ENCODE data around the gene SLC22A31.
A peak's percentile ranks its signal among the peaks of the same experiment; 100 is the strongest.
"Not testable (repeated sequence)": the region's sequence is repeated elsewhere in the genome, so short reads cannot be mapped to it uniquely, and the experiment has no call there.

Gene SLC22A31

GRCh38 chr16:89192956-89193575 is 7.3 kb downstream of the SLC22A31 start:
- peak; percentile 75 for DNase-seq (ENCODE audit: low spot score)

- peak; percentile 82 for DNase-seq (ENCODE audit: low spot score)
These were observed 8.0 kb downstream of the SLC22A31 start for GRCh38 chr16:89192186-89192955.

- no peak for DNase-seq (ENCODE audit: low spot score)
These were observed 8.5 kb downstream of the SLC22A31 start for GRCh38 chr16:89191901-89192185.

- DNase-seq (ENCODE audit: low spot score), result no peak
These were observed 9.1 kb downstream of the SLC22A31 start for GRCh38 chr16:89191033-89191900.

GRCh38 chr16:89190150-89190958 is 10.0 kb downstream of the SLC22A31 start:
- DNase-seq (ENCODE audit: low spot score), result no peak

GRCh38 chr16:89189358-89190025 is 10.8 kb downstream of the SLC22A31 start:
- no peak for DNase-seq (ENCODE audit: low spot score)

- DNase-seq (ENCODE audit: low spot score), result not testable (repeated sequence)
These were observed 11.6 kb downstream of the SLC22A31 start for GRCh38 chr16:89188471-89189357.

- peak; percentile 38 for DNase-seq (ENCODE audit: low spot score)
These were observed 12.5 kb downstream of the SLC22A31 start for GRCh38 chr16:89187770-89188392.

GRCh38 chr16:89187032-89187769 is 13.1 kb downstream of the SLC22A31 start:
- peak; percentile 28 for DNase-seq (ENCODE audit: low spot score)

GRCh38 chr16:89186593-89187031 is 13.7 kb downstream of the SLC22A31 start:
- not testable (repeated sequence) for DNase-seq (ENCODE audit: low spot score)

- DNase-seq (ENCODE audit: low spot score), result not testable (repeated sequence)
These were observed 14.3 kb downstream of the SLC22A31 start for GRCh38 chr16:89185887-89186592.

GRCh38 chr16:89184933-89185794 is 15.2 kb downstream of the SLC22A31 start:
- DNase-seq (ENCODE audit: low spot score), result no peak

- no peak for DNase-seq (ENCODE audit: low spot score)
These were observed 15.7 kb downstream of the SLC22A31 start for GRCh38 chr16:89184677-89184932.

GRCh38 chr16:89183975-89184676 is 16.2 kb downstream of the SLC22A31 start:
- no peak for DNase-seq (ENCODE audit: low spot score)

GRCh38 chr16:89183463-89183862 is 16.9 kb downstream of the SLC22A31 start:
- DNase-seq (ENCODE audit: low spot score), result no peak

- DNase-seq (ENCODE audit: low spot score), result no peak
These were observed 20.6 kb downstream of the SLC22A31 start for GRCh38 chr16:89179656-89180315.

- DNase-seq (ENCODE audit: low spot score), result no peak
These were observed 21.2 kb downstream of the SLC22A31 start for GRCh38 chr16:89179148-89179484.
